Measurements from ENCODE around the gene PTTG1IP2. TPM values are rescaled to one million over a fixed set of nuclear protein-coding genes. Genes with fewer than 3 reads are reported as not detected.
A peak's percentile ranks its signal among the peaks of the same experiment; 100 is the strongest.

The PTTG1IP2 gene
- total and polyA plus RNA-seq, 2 experiments from 2014 or later = not detected

- Histone ChIP-seq H3K4me3 (peak overlapping the region; percentile 8; the same call in 1 of the 2 replicates), H2AFZ (no peak overlapping the region), H3F3A (replicated peaks; ENCODE audit: low read depth) (no peaks in the 10 kb centered on the region), H3K79me2 (replicated peaks; ENCODE audit: insufficient read depth) (no peaks in the 10 kb centered on the region), H3K36me3 (ENCODE audit: insufficient read depth) (no peaks in the 10 kb centered on the region), H3K4me2 (no peak overlapping the region; the same call in 1 of the 2 replicates), H3K27ac (ENCODE audit: low read depth) (no peak overlapping the region), H4K20me1 (replicated peaks; ENCODE audit: insufficient read depth) (no peaks in the 10 kb centered on the region), H3K27me3 (ENCODE audit: insufficient read depth) (no peaks in the 10 kb centered on the region), H3K4me1 (ENCODE audit: insufficient read depth) (no peaks in the 10 kb centered on the region), H3K9me2 (ENCODE audit: insufficient read depth) (no peaks in the 10 kb centered on the region)
- no peak overlapping the region for H3K27ac Mint-ChIP-seq
- DNase-seq (ENCODE audit: low spot score) = peak; percentile 68
- peaks cover 2% of the 10 kb centered on the region for H3K27me3 Mint-ChIP-seq (ENCODE audit: insufficient read depth, low read depth, poor library complexity)
- TF ChIP-seq, protein P1, sequence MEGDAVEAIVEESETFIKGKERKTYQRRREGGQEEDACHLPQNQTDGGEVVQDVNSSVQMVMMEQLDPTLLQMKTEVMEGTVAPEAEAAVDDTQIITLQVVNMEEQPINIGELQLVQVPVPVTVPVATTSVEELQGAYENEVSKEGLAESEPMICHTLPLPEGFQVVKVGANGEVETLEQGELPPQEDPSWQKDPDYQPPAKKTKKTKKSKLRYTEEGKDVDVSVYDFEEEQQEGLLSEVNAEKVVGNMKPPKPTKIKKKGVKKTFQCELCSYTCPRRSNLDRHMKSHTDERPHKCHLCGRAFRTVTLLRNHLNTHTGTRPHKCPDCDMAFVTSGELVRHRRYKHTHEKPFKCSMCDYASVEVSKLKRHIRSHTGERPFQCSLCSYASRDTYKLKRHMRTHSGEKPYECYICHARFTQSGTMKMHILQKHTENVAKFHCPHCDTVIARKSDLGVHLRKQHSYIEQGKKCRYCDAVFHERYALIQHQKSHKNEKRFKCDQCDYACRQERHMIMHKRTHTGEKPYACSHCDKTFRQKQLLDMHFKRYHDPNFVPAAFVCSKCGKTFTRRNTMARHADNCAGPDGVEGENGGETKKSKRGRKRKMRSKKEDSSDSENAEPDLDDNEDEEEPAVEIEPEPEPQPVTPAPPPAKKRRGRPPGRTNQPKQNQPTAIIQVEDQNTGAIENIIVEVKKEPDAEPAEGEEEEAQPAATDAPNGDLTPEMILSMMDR (conservative IDR thresholded peaks at IDR 0.05; ENCODE audit: low read depth in 2 of 2) = peak; percentile 77 to 83
- TF ChIP-seq EZH2phosphoT487 (IDR thresholded peaks at IDR 0.05; ENCODE audit: unreplicated experiment) = no peak
- H3K36me3 Mint-ChIP-seq (ENCODE audit: low read depth) = no peaks in the 10 kb centered on the region
- H3K9me3 Mint-ChIP-seq = no peaks in the 10 kb centered on the region
- ATAC-seq = peak; percentile 90
- peaks cover 4% of the 10 kb centered on the region; the same call in 2 of the 3 replicates for H3K4me1 Mint-ChIP-seq
- H3K4me3 Mint-ChIP-seq = peak overlapping the region; percentile 62; the same call in 2 of the 3 replicates
Measured at GRCh38 chr7:90455163-90456030, 14.0 kb upstream of the PTTG1IP2 start.

DNA sequence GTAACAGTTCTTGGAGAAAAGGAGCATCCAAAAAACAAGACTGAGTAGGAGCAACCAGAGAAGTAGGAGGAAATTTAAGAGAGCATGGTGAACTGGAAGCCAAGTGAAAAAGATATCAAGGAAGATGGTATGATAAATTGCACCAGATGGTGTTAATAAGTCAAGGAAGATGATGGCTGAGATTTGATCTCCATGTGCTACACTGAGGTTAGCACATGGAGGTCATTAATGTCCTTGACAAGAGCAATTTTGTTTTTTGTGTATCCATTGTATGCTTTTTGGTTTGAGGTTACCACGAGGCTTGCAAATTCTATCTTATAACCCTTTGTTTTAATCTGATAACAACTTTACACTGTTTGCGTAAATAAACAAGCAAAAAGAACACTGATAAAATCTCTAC lies 11.3 kb upstream of the PTTG1IP2 start:
- no peak overlapping the region for H3K4me3 Mint-ChIP-seq
- peaks cover 4% of the 10 kb centered on the region; the same call in 2 of the 3 replicates for H3K4me1 Mint-ChIP-seq
- Histone ChIP-seq H3K4me3 (no peak overlapping the region), H3K4me1 (ENCODE audit: insufficient read depth) (no peaks in the 10 kb centered on the region), H3K36me3 (ENCODE audit: insufficient read depth) (no peaks in the 10 kb centered on the region), H2AFZ (no peak overlapping the region), H3K27me3 (ENCODE audit: insufficient read depth) (no peaks in the 10 kb centered on the region), H4K20me1 (replicated peaks; ENCODE audit: insufficient read depth) (no peaks in the 10 kb centered on the region), H3K79me2 (replicated peaks; ENCODE audit: insufficient read depth) (no peaks in the 10 kb centered on the region), H3K4me2 (no peak overlapping the region), H3F3A (replicated peaks; ENCODE audit: low read depth) (no peaks in the 10 kb centered on the region), H3K9me2 (ENCODE audit: insufficient read depth) (no peaks in the 10 kb centered on the region), H3K27ac (ENCODE audit: low read depth) (no peak overlapping the region)
- TF ChIP-seq CREB1 (CRISPR knock-in tag; IDR thresholded peaks at IDR 0.05; ENCODE audit: low read depth) = no peak
- TF ChIP-seq, protein P2, sequence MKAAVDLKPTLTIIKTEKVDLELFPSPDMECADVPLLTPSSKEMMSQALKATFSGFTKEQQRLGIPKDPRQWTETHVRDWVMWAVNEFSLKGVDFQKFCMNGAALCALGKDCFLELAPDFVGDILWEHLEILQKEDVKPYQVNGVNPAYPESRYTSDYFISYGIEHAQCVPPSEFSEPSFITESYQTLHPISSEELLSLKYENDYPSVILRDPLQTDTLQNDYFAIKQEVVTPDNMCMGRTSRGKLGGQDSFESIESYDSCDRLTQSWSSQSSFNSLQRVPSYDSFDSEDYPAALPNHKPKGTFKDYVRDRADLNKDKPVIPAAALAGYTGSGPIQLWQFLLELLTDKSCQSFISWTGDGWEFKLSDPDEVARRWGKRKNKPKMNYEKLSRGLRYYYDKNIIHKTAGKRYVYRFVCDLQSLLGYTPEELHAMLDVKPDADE (IDR thresholded peaks at IDR 0.05) = no peak
- no peak for TF ChIP-seq POLR2AphosphoS5 (IDR thresholded peaks at IDR 0.05; ENCODE audit: low read depth)
- TF ChIP-seq, protein P1 (conservative IDR thresholded peaks at IDR 0.05; ENCODE audit: low read depth in 2 of 2) = no peak
- TF ChIP-seq NANOG (IDR thresholded peaks at IDR 0.05; ENCODE audit: borderline replicate concordance) = no peak
- no peak for TF ChIP-seq JUNB (IDR thresholded peaks at IDR 0.05; ENCODE audit: unreplicated experiment)
- H3K27me3 Mint-ChIP-seq (ENCODE audit: insufficient read depth, low read depth, poor library complexity) = peaks cover 2% of the 10 kb centered on the region
- peaks cover 3% of the 10 kb centered on the region; the same call in 2 of the 3 replicates for H3K9me3 Mint-ChIP-seq
- no peak overlapping the region for H3K27ac Mint-ChIP-seq
- ATAC-seq (no peak), DNase-seq (ENCODE audit: low spot score) (no peak)
- no peaks in the 10 kb centered on the region for H3K36me3 Mint-ChIP-seq (ENCODE audit: low read depth)

Data from GM23338 (cell line).